Stimulated activated CD4-positive, alpha-beta T cell treated with anti-CD3 and anti-CD28 coated beads, Interleukin-1b, Interleukin-23, amount 100 ng/mL, for 1 hour (primary cell): Measurements from ENCODE around the gene A2M.

Experiments used
- DNase-seq, 2 donors: peaks; one replicate each; pipeline ENCODE4 v3.0.0-alpha.2; 2020; ENCODE audit warnings: low read depth in 2 of 2

The A2M gene

GRCh38 chr12:9073076-9073475 lies 42.6 kb downstream of the A2M start:
- DNase-seq: no peak

DNA sequence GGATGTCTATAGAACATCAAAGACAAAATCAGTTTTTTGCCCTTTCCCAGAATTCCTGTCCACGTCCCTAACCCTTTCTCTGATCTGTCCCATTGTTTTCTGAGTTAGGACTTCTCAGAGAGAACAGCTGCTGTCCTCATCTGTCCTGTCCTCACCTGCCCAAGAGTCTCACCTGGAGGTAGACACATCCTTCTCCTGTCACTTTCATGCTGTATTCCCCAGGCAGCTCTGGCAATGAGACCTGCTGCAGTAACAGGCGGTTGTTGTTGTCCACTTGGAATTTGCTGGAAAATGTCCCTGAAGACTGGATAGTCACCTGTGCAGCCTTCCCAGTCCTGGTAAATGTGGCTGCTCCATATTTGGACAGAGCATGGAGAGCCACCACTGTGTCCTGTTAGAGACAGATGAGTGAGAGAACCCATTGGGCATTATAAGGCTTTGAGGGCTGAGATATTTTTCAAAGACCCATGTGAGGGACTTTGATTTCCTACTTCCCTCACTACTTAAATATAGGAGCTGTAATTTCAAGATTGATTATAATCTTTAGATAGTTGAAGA lies 43.2 kb downstream of the A2M start:
- no peak for DNase-seq

- no peak for DNase-seq
Observed at GRCh38 chr12:9071969-9072368, 43.8 kb downstream of the A2M start.

DNA sequence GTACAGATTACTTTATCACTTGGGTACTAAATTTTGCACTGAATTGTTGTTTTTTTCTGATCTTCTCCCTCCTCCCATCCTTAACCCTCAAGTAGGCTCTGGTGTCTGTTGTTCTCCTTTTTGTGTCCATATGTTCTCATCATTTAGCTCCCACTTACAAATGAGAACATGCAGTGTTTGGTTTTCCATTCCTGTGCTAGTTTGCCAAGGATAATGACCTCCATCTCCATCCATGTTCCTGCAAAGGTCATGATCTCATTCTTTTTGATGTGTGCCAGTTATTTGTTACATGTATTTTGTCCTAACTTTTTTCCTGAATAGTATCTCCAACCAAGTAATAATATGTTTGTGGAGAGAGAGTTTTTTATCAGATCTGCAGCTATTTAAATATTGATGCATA lies 44.2 kb downstream of the A2M start:
- DNase-seq: no peak

DNA sequence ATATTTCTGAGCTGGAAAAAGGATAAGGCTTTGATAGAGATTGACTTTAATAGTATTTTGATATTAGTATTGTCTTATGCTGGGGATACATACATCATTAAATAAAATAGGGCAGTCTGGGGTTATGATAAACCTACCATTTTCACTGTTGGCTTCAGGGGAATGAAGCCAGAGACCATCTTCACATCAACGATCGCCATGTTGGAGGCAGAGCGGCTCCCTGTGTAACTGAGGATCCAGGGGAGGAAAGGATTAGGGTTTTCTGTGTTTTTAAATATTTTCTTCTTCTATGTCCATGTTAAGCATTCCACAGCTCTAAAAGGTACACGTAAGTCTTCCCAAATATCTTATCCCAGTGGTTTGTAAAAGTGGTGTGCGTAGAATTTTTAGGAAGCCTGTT lies 45.4 kb downstream of the A2M start:
- no peak for DNase-seq

- no peak for DNase-seq
Observed at GRCh38 chr12:9068600-9068999, 47.1 kb downstream of the A2M start.

- no peak for DNase-seq
Observed at GRCh38 chr12:9068086-9068485, 47.6 kb downstream of the A2M start.

DNA sequence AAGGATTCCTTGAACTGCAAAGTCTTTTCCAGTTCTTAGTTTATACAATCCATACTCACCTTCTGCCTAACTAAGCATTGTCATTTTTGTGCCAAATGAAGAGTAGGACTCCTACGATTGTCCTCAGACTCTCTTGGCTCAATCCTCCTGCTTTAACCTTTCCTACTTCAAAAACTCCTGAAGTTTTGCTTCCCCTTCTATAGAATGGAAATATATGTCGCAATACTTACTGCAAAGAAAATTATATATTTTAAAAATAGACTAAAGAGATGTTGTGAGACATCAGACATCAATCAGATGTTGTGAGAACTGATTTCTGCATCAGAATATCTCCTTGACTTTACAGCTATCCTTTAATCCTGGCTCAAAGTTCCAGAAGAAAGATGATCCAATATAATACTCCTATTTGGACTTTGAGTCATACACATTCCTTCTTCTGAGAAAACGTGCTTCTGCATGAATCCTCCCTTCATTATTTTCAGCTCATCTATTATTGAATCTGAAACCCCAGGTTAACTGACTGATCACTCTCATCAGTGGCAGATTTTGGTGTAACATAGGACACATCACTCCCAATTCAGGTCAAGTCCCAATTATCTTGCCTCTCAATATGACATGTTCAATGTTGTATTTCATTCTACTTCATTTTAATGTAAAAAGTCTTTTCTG lies 48.8 kb downstream of the A2M start:
- DNase-seq: no peak

DNA sequence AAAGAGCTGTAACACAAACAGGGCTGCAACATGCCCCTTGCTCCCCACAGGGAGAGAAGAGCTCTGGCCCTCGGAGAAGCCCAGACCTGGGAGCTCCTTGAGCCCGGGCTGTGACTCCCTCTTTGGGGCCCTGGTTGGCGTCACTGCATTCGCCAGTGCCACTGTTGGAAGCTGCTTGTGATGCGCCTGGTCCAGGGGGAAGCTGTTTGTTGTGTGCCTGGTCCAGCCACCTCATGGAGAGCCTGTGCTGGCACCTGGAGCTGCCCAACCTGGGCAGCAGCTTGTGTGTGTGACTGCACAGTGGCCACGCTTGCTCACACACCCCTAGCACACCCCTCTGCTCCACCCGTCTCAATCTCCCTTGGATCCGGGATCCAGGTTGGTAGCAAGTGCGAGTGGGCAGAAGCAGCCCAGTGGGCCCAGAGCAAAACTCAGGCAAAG lies 49.5 kb downstream of the A2M start:
- DNase-seq: no peak

DNA sequence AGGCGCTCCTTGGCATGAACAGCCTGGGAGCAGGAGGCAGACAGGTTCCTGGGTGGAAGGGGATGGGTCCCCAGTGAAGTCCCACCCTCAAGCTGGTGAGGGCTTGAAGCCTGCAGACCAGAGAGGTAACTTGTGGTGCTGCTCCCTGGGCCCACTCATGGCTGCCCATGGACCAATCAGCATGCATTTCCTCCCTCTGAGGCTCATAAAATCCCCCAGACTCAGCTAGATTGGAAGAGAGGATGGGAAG lies 50.2 kb downstream of the A2M start:
- no peak for DNase-seq

- no peak for DNase-seq
Observed at GRCh38 chr12:9064815-9065606, 50.7 kb downstream of the A2M start.

DNA sequence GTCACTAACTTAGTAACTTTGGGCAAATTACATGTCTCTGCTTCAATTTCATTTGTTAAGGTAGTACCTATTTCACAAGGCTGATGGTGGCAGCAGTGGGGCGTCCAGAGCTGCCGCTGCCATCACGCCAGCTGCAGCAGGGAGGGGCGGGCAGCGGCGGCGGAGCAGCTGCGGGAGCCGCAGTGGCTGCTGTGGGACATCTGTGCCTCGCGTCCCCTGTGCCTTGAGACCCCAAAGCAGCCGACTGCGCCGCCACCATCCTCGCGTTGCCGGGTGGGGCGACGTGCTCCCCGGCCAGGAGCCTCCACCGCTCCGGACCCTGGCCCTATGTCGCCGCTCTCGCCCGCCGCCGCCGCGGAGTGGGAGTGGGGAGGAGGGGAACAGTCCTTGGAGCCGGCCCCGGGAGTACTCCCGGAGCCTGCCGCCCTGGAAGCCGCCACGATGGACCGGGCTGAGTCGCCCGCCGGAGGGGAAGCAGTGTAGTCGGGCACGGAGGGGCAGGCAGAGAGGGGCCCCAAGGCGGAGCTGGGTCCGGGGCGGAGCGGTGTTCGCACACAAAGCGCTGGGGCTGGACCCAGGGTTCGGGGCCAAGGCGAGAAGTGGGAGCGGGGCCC lies 51.4 kb downstream of the A2M start:
- peak in 1 of 2 donors; percentile 21 for DNase-seq

- DNase-seq: no peak
Observed at GRCh38 chr12:9052610-9053009, 63.1 kb downstream of the A2M start.

DNA sequence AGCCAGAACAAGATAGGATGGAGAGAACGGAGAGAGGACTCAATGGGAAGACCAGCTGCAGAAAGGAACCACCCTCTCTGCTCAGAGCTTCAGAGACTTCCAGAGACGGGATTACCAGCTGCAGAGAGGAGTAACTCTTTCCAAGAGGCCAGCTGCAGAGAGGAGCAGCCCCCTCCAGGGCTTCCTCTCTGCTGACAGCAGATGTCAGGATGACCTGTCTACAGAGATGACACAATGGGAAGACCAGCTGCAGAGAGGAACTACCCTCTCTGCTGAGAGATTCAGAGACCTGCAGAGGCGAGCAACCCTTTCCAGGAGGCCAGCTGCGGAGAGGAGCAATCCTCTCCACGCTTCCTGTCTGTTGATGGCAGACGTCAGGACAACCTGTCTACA lies 64.6 kb downstream of the A2M start:
- DNase-seq: no peak

- no peak for DNase-seq
Observed at GRCh38 chr12:9050521-9051157, 65.1 kb downstream of the A2M start.

GRCh38 chr12:9049520-9050133 lies 66.1 kb downstream of the A2M start:
- DNase-seq: no peak

- no peak for DNase-seq
Observed at GRCh38 chr12:9048930-9049329, 66.8 kb downstream of the A2M start.

- DNase-seq: no peak
Observed at GRCh38 chr12:9047105-9047504, 68.6 kb downstream of the A2M start.

DNA sequence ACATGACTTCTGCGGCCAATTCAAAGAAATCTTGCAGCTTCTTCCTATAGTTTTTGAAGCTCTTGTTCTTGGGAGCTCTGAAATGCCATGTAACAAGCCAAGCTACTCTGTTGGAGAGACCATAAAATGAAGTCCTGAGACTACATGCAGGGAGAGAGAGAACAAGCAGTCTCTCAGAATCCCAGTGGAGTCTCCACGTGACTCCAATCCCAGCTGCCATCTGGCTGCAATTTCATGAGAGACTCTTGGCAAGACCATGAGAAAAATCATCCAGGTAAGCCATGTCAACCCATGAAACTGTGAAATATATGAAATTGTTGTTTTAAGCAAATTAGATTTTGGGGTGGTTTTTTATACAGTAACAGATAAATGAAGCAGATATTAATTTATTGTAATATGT lies 72.0 kb downstream of the A2M start:
- DNase-seq: no peak

DNA sequence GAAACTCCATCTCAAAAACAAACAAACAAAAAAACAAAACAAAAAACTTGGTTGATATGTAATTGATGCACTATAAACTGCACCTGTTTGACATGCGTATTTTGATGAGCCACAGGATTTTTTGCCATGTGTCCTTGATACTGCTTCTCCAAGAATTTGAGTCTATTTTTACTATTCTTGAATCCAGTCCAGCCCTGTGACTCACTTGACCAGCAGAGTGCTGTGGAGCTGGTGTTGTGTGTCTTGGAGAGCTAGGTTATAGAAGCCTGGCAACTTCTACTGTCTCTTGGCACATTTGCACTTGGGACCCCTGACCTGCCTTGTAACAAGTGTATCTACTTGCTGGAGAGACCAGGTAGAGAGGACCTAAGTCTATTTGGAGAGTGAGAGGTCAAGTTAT lies 74.4 kb downstream of the A2M start:
- DNase-seq: no peak

DNA sequence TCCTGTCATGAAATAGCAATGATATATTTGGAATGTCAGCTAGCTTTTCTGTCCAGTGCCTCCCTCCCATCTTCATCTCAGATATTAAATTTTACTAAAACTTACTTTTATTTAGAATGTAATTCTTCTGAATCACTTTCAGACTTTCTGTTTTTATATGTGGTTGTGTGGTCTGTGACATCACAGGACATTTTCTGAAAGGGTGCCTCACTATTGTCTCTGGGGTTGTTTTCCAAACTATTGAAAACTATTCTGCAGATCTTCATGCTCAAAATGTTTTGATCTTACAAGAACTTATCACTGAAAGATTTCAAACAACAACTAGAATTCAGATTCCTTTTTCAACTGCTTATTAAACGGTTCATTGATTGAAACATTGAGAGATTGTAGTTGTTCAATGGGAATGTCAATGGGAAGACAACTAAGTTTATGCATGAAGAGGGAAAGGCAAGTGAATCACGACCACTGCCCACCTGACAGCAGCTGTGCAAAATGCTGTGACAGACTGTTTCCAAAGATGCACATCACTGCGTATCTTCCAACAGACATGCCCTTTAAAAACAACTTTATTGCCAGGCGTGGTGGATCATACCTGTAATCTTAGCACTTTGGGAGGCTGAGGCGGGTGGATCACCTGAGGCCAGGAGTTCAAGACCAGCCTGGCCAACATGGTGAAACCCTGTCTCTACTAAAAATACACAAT lies 75.1 kb downstream of the A2M start:
- no peak for DNase-seq
